Daoy (cell line): ENCODE results near the gene GPR157. TPM values are rescaled to one million over a fixed set of nuclear protein-coding genes. Genes with fewer than 3 reads are reported as not detected.
"Not testable (repeated sequence)": the region's sequence is repeated elsewhere in the genome, so short reads cannot be mapped to it uniquely, and the experiment has no call there.

Experiments
- DNase-seq: peaks from one replicate; pipeline ENCODE4 v3.0.0-alpha.2; 2015; ENCODE audit warnings: low read depth
- total RNA-seq: library from RNA; depleted of rRNA; stranded (reverse); fragments of >200 nt; shearing (Covaris generic); gene quantifications from 2 replicates; pipeline ENCODE4 v1.2.3, GENCODE V29; 2014

GPR157 gene
- total RNA-seq, 1 experiment from 2014 or later = 2.0 TPM

GRCh38 chr1:9146156-9146555 is 17.3 kb upstream of the GPR157 start:
- no peak for DNase-seq

GRCh38 chr1:9145714-9146113 is 16.8 kb upstream of the GPR157 start:
- DNase-seq = no peak

GRCh38 chr1:9145021-9145668 is 16.2 kb upstream of the GPR157 start:
- peak; percentile 80 for DNase-seq

- not testable (repeated sequence) for DNase-seq
Measured at GRCh38 chr1:9144494-9144893, 15.6 kb upstream of the GPR157 start.

GRCh38 chr1:9143250-9143649 is 14.3 kb upstream of the GPR157 start:
- DNase-seq = peak; percentile 57

- DNase-seq = no peak
Measured at GRCh38 chr1:9139930-9140329, 11.0 kb upstream of the GPR157 start.

GRCh38 chr1:9136932-9137331 is 8.0 kb upstream of the GPR157 start:
- DNase-seq = no peak

- DNase-seq = no peak
Measured at GRCh38 chr1:9135073-9135836, 6.4 kb upstream of the GPR157 start.

GRCh38 chr1:9133870-9134585 is 5.1 kb upstream of the GPR157 start:
- DNase-seq = no peak

- peak; percentile 87 for DNase-seq
Measured at GRCh38 chr1:9129266-9130041, 552 bp upstream of the GPR157 start.

- DNase-seq = peak; percentile 25
Measured at GRCh38 chr1:9128166-9128519, 759 bp downstream of the GPR157 start.

- DNase-seq = no peak
Measured at GRCh38 chr1:9127395-9128165, 1.3 kb downstream of the GPR157 start.

GRCh38 chr1:9126511-9126910 is 2.4 kb downstream of the GPR157 start:
- no peak for DNase-seq

GRCh38 chr1:9125847-9126246 is 3.1 kb downstream of the GPR157 start:
- not testable (repeated sequence) for DNase-seq

GRCh38 chr1:9125325-9125724 is 3.6 kb downstream of the GPR157 start:
- no peak for DNase-seq

GRCh38 chr1:9124389-9124788 is 4.5 kb downstream of the GPR157 start:
- DNase-seq = not testable (repeated sequence)

- not testable (repeated sequence) for DNase-seq
Measured at GRCh38 chr1:9123665-9124064, 5.2 kb downstream of the GPR157 start.

GRCh38 chr1:9121496-9122409 is 7.1 kb downstream of the GPR157 start:
- no peak for DNase-seq

- DNase-seq = no peak
Measured at GRCh38 chr1:9120312-9120958, 8.5 kb downstream of the GPR157 start.

- no peak for DNase-seq
Measured at GRCh38 chr1:9119745-9120144, 9.2 kb downstream of the GPR157 start.
